SK-N-SH (cell line): Measurements from ENCODE around the gene OVOL3.

Experiments
- EZH2phosphoT487 ChIP-seq: fragments of 200-600 bp; sonication (generic); IDR thresholded peaks from 2 replicates; pipeline ENCODE4 v1.6.1; 2017; ENCODE audit warnings: low read depth, mixed run types, mild to moderate bottlenecking, antibody characterized with exemption, moderate library complexity, borderline replicate concordance
- FOSL2 ChIP-seq: IDR thresholded peaks from 2 replicates; pipeline ENCODE4 v1.4.0; 2012; ENCODE audit warnings: low read depth, mild to moderate bottlenecking, moderate library complexity, borderline replicate concordance
- GABPA ChIP-seq: IDR thresholded peaks from 2 replicates; pipeline ENCODE4 v1.4.0; 2012; ENCODE audit warnings: low read depth, mild to moderate bottlenecking
- MEF2A ChIP-seq: IDR thresholded peaks from 2 replicates; pipeline ENCODE4 v1.4.0; 2012; ENCODE audit warnings: low read depth, borderline replicate concordance
- MXI1 ChIP-seq: IDR thresholded peaks from 2 replicates; pipeline ENCODE4 v1.6.1; 2012; ENCODE audit warnings: mild to moderate bottlenecking, low read depth, low read length, improper control_type of control experiment
- POLR2AphosphoS5 ChIP-seq: IDR thresholded peaks from 2 replicates; pipeline ENCODE4 v1.6.1; 2012; ENCODE audit warnings: low read depth, low read length
- SIN3A ChIP-seq: IDR thresholded peaks from 2 replicates; pipeline ENCODE4 v1.6.1; 2012; ENCODE audit warnings: low read depth, mild to moderate bottlenecking, low read length, moderate library complexity, borderline replicate concordance
- SMC3 ChIP-seq: IDR thresholded peaks from 2 replicates; pipeline ENCODE4 v1.6.1; 2012; ENCODE audit warnings: low read depth, low read length, improper control_type of control experiment
- YY1 ChIP-seq: IDR thresholded peaks from 2 replicates; pipeline ENCODE4 v1.4.0; 2012; ENCODE audit warnings: low read depth, mild to moderate bottlenecking
- TF ChIP-seq, protein P1 (sequence below): fragments of 200-600 bp; sonication (generic); IDR thresholded peaks from 2 replicates; pipeline ENCODE4 v1.6.1; 2017; ENCODE audit warnings: antibody characterized with exemption, mild to moderate bottlenecking, moderate library complexity

DNA sequence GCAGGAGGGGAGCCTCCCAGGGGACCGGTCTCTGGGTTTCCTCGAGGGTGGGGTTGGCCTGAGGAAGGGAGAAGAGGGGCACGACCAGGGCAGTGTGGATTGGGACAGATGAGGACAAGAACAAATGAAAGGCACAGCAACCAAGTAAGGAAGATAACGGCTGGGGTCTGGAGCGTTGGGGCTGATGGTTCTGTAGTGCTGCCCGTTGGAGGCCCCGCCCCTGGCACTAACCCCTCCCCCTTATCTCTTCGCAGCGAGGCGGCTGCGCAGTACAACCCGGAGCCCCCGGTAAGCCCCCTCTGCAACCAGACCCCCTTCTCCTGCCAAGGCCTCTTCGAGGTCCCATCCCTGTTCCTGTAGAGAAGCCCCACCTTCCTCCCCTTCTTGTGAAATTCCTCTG, 31.1 kb downstream of the OVOL3 start:
- TF ChIP-seq, protein P1, sequence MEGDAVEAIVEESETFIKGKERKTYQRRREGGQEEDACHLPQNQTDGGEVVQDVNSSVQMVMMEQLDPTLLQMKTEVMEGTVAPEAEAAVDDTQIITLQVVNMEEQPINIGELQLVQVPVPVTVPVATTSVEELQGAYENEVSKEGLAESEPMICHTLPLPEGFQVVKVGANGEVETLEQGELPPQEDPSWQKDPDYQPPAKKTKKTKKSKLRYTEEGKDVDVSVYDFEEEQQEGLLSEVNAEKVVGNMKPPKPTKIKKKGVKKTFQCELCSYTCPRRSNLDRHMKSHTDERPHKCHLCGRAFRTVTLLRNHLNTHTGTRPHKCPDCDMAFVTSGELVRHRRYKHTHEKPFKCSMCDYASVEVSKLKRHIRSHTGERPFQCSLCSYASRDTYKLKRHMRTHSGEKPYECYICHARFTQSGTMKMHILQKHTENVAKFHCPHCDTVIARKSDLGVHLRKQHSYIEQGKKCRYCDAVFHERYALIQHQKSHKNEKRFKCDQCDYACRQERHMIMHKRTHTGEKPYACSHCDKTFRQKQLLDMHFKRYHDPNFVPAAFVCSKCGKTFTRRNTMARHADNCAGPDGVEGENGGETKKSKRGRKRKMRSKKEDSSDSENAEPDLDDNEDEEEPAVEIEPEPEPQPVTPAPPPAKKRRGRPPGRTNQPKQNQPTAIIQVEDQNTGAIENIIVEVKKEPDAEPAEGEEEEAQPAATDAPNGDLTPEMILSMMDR: no peak
- no peak for TF ChIP-seq MXI1
- no peak for TF ChIP-seq EZH2phosphoT487
- no peak for TF ChIP-seq POLR2AphosphoS5
- no peak for TF ChIP-seq YY1
- no peak for TF ChIP-seq GABPA
- TF ChIP-seq SIN3A: no peak
- TF ChIP-seq MEF2A: no peak
- no peak for TF ChIP-seq SMC3
- TF ChIP-seq FOSL2: no peak
